ENCODE results near the gene USH2A. TPM values are rescaled to one million over a fixed set of nuclear protein-coding genes. Genes with fewer than 3 reads are reported as not detected.

Gene USH2A
- polyA plus RNA-seq, 2 of the 4 experiments (the other 2 are of a cell fraction), result not detected

DNA sequence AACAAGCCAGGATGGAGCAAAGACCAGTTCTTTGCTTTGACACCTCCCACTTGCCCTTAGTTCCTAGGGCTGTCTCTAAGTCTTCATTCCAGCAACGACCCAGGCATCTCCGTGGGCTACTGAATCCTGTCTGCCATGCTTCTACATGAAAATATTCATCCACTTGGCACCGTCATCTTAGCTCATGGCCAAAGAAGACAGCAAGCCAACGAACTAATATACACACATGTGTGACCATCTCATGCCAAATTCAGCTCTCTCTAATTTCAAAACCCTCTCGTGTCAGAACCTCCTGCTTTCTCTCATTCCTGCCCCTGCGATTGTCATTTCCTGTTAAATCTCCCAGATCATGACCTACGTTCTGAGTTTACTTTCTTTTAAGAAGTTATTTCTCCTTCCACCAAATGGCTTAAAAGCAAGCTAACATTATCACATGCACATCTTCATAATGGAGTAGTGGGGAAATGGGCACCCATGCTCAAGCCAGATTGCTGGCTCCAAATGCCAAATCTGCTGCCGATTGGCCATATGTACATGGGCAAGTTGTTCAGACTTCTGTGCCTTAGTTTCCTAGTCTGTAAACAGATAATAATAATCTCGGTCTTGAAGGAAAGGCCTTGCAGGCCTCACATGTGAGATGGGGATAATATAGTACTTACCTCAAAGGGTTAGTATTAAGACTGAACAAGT lies 373.4 kb downstream of the USH2A start (continued):
- TF ChIP-seq PHF8 (IDR thresholded peaks at IDR 0.05; ENCODE audit: borderline replicate concordance, low read depth) (no peak), CHD2 (IDR thresholded peaks at IDR 0.05; ENCODE audit: low read length, partially characterized antibody) (no peak), ZC3H11A (IDR thresholded peaks at IDR 0.05) (no peak), GATA3 (IDR thresholded peaks at IDR 0.05; ENCODE audit: borderline replicate concordance) (no peak), HOXB13 (CRISPR knock-in tag; IDR thresholded peaks at IDR 0.05; ENCODE audit: low read depth) (no peak), ZSCAN20 (CRISPR knock-in tag; IDR thresholded peaks at IDR 0.05) (no peak), HEYL (CRISPR knock-in tag; IDR thresholded peaks at IDR 0.05) (no peak), JUN (IDR thresholded peaks at IDR 0.05) (no peak)
- TF ChIP-seq, protein P1, sequence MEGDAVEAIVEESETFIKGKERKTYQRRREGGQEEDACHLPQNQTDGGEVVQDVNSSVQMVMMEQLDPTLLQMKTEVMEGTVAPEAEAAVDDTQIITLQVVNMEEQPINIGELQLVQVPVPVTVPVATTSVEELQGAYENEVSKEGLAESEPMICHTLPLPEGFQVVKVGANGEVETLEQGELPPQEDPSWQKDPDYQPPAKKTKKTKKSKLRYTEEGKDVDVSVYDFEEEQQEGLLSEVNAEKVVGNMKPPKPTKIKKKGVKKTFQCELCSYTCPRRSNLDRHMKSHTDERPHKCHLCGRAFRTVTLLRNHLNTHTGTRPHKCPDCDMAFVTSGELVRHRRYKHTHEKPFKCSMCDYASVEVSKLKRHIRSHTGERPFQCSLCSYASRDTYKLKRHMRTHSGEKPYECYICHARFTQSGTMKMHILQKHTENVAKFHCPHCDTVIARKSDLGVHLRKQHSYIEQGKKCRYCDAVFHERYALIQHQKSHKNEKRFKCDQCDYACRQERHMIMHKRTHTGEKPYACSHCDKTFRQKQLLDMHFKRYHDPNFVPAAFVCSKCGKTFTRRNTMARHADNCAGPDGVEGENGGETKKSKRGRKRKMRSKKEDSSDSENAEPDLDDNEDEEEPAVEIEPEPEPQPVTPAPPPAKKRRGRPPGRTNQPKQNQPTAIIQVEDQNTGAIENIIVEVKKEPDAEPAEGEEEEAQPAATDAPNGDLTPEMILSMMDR (IDR thresholded peaks at IDR 0.05), result no peak

DNA sequence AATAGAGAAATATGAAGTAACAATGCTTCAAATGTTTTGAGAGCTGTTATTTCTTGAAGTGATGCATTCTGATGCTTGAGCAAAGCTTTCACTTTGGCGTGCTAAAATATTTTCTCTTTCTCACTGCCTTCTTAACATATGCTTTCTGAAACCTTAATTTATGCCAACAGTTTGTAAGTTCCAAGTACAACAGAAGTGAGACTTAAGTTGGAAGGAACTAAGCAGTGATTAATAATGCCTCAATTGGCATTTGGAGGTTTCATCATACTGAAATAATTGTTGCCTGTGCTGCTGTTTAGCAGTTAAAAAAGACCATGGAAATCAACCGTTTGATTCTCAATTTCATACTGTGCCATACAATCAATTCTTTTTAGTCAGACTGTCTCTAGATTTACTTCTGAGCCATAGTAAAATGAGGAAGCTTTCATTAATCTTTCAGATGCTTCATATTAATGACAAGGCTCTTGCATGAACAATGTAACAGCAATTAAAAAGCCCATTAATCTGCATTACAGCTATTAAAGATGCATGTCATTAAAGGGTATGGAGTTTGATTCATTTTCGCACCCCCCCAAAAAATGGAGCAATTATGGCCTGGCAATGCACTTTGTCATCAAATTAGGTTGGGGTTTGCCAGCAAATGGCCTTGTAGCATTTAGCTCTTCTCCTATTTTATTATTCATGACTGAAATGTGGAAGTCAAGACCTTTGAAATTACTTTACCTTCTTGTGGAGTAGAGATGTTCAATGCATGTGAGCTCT lies 375.3 kb downstream of the USH2A start:
- no peak overlapping the region for H3K4me2 ChIP-seq

More for the DNA sequence above, 375.3 kb downstream of the USH2A start:
- Histone ChIP-seq H3K9me3 (no peaks in the 10 kb centered on the region), H3K4me3 (no peak overlapping the region), H3K27ac (no peak overlapping the region), H3K4me1 (no peaks in the 10 kb centered on the region)
- ChIA-PET CTCF (interaction anchor here (0.6 to 1.3 kb wide), 2 partner anchors 9 to 37 kb away, joined by 3 read pairs; no protein-coding TSS in a partner anchor), POLR2A (no interaction called here)
- ATAC-seq (no peak), DNase-seq (ENCODE audit: low read depth in 1 of 2, low spot score in 1 of 2) (no peak), FAIRE-seq (no peak)
- TF ChIP-seq, protein P2, sequence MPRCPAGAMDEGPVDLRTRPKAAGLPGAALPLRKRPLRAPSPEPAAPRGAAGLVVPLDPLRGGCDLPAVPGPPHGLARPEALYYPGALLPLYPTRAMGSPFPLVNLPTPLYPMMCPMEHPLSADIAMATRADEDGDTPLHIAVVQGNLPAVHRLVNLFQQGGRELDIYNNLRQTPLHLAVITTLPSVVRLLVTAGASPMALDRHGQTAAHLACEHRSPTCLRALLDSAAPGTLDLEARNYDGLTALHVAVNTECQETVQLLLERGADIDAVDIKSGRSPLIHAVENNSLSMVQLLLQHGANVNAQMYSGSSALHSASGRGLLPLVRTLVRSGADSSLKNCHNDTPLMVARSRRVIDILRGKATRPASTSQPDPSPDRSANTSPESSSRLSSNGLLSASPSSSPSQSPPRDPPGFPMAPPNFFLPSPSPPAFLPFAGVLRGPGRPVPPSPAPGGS (IDR thresholded peaks at IDR 0.05), result no peak
- TF ChIP-seq RAD21 (conservative IDR thresholded peaks at IDR 0.05 in 1 of 2, IDR thresholded peaks at IDR 0.05 in 1 of 2) (no peak), SMC3 (IDR thresholded peaks at IDR 0.05) (no peak), HOXB5 (CRISPR knock-in tag; IDR thresholded peaks at IDR 0.05) (no peak), CHD2 (IDR thresholded peaks at IDR 0.05; ENCODE audit: low read length, partially characterized antibody) (no peak), PHF8 (IDR thresholded peaks at IDR 0.05; ENCODE audit: borderline replicate concordance, low read depth) (no peak), CHD4 (IDR thresholded peaks at IDR 0.05; ENCODE audit: borderline replicate concordance) (no peak), EHMT2 (IDR thresholded peaks at IDR 0.05; ENCODE audit: low read depth) (no peak), NPAS2 (CRISPR knock-in tag; IDR thresholded peaks at IDR 0.05; ENCODE audit: borderline replicate concordance) (no peak), HDAC2 (IDR thresholded peaks at IDR 0.05) (no peak), FOSB (CRISPR knock-in tag; IDR thresholded peaks at IDR 0.05) (no peak), JUNB (IDR thresholded peaks at IDR 0.05) (no peak), FOXS1 (CRISPR knock-in tag; IDR thresholded peaks at IDR 0.05) (no peak), JUN (IDR thresholded peaks at IDR 0.05) (no peak), CBX8 (IDR thresholded peaks at IDR 0.05) (no peak), POLR2AphosphoS2 (conservative IDR thresholded peaks at IDR 0.05; ENCODE audit: low read length) (no peak), CEBPB (IDR thresholded peaks at IDR 0.05) (no peak)
- TF ChIP-seq, protein P3, sequence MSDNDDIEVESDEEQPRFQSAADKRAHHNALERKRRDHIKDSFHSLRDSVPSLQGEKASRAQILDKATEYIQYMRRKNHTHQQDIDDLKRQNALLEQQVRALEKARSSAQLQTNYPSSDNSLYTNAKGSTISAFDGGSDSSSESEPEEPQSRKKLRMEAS (IDR thresholded peaks at IDR 0.05), result no peak
- TF ChIP-seq, protein P4, sequence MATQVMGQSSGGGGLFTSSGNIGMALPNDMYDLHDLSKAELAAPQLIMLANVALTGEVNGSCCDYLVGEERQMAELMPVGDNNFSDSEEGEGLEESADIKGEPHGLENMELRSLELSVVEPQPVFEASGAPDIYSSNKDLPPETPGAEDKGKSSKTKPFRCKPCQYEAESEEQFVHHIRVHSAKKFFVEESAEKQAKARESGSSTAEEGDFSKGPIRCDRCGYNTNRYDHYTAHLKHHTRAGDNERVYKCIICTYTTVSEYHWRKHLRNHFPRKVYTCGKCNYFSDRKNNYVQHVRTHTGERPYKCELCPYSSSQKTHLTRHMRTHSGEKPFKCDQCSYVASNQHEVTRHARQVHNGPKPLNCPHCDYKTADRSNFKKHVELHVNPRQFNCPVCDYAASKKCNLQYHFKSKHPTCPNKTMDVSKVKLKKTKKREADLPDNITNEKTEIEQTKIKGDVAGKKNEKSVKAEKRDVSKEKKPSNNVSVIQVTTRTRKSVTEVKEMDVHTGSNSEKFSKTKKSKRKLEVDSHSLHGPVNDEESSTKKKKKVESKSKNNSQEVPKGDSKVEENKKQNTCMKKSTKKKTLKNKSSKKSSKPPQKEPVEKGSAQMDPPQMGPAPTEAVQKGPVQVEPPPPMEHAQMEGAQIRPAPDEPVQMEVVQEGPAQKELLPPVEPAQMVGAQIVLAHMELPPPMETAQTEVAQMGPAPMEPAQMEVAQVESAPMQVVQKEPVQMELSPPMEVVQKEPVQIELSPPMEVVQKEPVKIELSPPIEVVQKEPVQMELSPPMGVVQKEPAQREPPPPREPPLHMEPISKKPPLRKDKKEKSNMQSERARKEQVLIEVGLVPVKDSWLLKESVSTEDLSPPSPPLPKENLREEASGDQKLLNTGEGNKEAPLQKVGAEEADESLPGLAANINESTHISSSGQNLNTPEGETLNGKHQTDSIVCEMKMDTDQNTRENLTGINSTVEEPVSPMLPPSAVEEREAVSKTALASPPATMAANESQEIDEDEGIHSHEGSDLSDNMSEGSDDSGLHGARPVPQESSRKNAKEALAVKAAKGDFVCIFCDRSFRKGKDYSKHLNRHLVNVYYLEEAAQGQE (IDR thresholded peaks at IDR 0.05), result no peak
- TF ChIP-seq, protein P5, sequence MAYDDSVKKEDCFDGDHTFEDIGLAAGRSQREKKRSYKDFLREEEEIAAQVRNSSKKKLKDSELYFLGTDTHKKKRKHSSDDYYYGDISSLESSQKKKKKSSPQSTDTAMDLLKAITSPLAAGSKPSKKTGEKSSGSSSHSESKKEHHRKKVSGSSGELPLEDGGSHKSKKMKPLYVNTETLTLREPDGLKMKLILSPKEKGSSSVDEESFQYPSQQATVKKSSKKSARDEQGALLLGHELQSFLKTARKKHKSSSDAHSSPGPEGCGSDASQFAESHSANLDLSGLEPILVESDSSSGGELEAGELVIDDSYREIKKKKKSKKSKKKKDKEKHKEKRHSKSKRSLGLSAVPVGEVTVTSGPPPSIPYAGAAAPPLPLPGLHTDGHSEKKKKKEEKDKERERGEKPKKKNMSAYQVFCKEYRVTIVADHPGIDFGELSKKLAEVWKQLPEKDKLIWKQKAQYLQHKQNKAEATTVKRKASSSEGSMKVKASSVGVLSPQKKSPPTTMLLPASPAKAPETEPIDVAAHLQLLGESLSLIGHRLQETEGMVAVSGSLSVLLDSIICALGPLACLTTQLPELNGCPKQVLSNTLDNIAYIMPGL (CRISPR knock-in tag; IDR thresholded peaks at IDR 0.05; ENCODE audit: borderline replicate concordance), result no peak
- WGBS (ENCODE audit: missing lambda C conversion rate), result 2% methylated on average over 3 of the region's 3 CpGs
